ENCODE measurements around the gene SMIM14. TPM values are rescaled to one million over a fixed set of nuclear protein-coding genes. Genes with fewer than 3 reads are reported as not detected.

The SMIM14 gene
- total and polyA plus RNA-seq, 4 donors = 42.1 to 64.1 (median 51.2) TPM

- DNase-seq (ENCODE audit: low read depth in 4 of 6, low spot score in 6 of 6) = no peak
- Histone ChIP-seq H3K9me3 (ENCODE audit: control insufficient read depth, insufficient read depth, low read length) (no peaks in the 10 kb centered on the region), H3K4me3 (ENCODE audit: low read depth, low read length) (no peak overlapping the region), H3K27ac (ENCODE audit: low read depth, low read length) (no peak overlapping the region), H3K27me3 (ENCODE audit: control insufficient read depth, insufficient read depth, low read length) (no peaks in the 10 kb centered on the region), H3K36me3 (ENCODE audit: control insufficient read depth, insufficient read depth, low read length) (peaks cover 15% of the 10 kb centered on the region), H3K4me1 (ENCODE audit: control insufficient read depth, insufficient read depth, low read length) (no peaks in the 10 kb centered on the region)
- no CpG with 5 or more reads among the region's 2 CpGs for WGBS (ENCODE audit: insufficient coverage)
Observed at GRCh38 chr4:39649639-39650265, 11.1 kb upstream of the SMIM14 start.

DNA sequence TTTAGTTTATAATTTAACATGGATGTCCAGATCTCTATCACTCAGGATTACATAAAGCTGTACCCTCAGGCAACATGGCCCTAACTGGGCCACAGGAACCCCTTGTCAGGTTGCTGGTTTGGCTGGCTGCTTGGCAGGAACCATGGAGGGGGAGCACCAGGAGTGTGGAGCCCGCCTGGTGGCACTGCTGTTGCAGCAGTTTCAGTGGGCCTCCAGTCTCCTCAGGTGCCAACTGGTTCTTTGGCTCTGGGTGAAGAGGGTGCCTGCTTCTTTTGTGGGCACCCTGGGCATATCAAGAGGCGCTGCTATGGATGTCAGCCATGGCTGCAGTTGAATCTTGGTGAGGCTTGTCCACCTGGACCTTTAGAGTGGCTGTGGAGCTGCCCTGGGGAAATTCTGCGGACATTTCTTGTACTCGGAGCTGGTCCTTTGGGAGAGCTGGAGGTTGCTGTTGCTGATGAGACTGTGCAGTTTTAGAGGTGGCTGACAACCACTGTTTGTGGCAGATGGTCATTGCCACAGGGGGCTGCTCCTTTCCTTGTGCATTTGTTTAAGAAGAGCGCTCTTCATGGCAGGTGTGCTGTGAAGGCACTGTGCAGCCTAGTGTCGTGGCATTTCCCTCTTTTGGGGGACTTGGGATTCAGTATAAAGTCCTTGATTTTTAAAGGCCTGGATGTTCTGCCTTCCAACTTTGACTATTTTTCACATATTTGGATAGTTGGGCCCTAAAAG, 10.3 kb upstream of the SMIM14 start:
- no peaks in the 10 kb centered on the region for H3K27me3 ChIP-seq (ENCODE audit: control insufficient read depth, insufficient read depth, low read length)
- no peak for DNase-seq (ENCODE audit: low read depth in 4 of 6, low spot score in 6 of 6)
- no peak overlapping the region for H3K27ac ChIP-seq (ENCODE audit: low read depth, low read length)
- WGBS (ENCODE audit: insufficient coverage) = 96% methylated on average over 6 of the region's 6 CpGs
- peaks cover 15% of the 10 kb centered on the region for H3K36me3 ChIP-seq (ENCODE audit: control insufficient read depth, insufficient read depth, low read length)
- H3K9me3 ChIP-seq (ENCODE audit: control insufficient read depth, insufficient read depth, low read length) = no peaks in the 10 kb centered on the region
- no peaks in the 10 kb centered on the region for H3K4me1 ChIP-seq (ENCODE audit: control insufficient read depth, insufficient read depth, low read length)
- H3K4me3 ChIP-seq (ENCODE audit: low read depth, low read length) = no peak overlapping the region

GRCh38 chr4:39648213-39648612, 9.5 kb upstream of the SMIM14 start:
- no peaks in the 10 kb centered on the region for H3K4me1 ChIP-seq (ENCODE audit: control insufficient read depth, insufficient read depth, low read length)
- H3K27ac ChIP-seq (ENCODE audit: low read depth, low read length) = no peak overlapping the region
- WGBS (ENCODE audit: insufficient coverage) = 80% methylated on average over 2 of the region's 3 CpGs
- H3K9me3 ChIP-seq (ENCODE audit: control insufficient read depth, insufficient read depth, low read length) = no peaks in the 10 kb centered on the region
- H3K27me3 ChIP-seq (ENCODE audit: control insufficient read depth, insufficient read depth, low read length) = no peaks in the 10 kb centered on the region
- H3K36me3 ChIP-seq (ENCODE audit: control insufficient read depth, insufficient read depth, low read length) = peaks cover 15% of the 10 kb centered on the region
- DNase-seq (ENCODE audit: low read depth in 4 of 6, low spot score in 6 of 6) = no peak
- no peak overlapping the region for H3K4me3 ChIP-seq (ENCODE audit: low read depth, low read length)

DNA sequence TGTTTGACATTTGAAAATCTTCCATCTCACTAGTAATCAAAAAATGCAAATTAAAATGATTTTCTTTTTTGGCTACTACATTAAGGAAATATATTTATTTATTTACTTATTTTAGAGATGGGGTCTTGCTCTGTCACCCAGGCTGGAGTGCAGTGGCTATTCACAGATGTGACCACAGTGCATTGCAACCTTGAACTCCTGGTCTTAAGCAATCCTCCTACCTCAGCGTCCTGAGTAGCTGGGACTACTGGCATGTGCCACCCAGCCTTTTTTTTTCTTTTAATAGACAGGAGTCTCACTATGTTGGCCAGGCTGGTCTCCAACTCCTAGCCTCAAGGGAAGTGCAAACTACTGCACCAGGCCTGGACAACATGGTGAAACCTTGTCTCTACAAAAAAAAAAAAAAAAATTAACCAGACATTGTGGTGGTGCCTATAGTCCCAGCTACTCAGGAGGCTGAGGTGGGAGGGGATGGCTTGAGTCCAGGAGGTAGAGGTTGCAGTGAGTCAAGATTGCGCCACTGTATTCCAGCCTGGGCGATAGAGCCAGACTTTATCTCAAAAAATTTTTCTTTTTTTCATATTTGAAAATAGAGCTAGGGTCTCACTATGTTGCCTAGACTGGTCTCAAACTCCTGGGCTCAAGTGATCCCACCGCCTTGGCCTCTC, 4.4 kb upstream of the SMIM14 start:
- Histone ChIP-seq H3K9me3 (ENCODE audit: control insufficient read depth, insufficient read depth, low read length) (no peaks in the 10 kb centered on the region), H3K4me1 (ENCODE audit: control insufficient read depth, insufficient read depth, low read length) (peaks cover 5% of the 10 kb centered on the region), H3K36me3 (ENCODE audit: control insufficient read depth, insufficient read depth, low read length) (no peaks in the 10 kb centered on the region), H3K27ac (ENCODE audit: low read depth, low read length) (no peak overlapping the region), H3K4me3 (ENCODE audit: low read depth, low read length) (no peak overlapping the region), H3K27me3 (ENCODE audit: control insufficient read depth, insufficient read depth, low read length) (no peaks in the 10 kb centered on the region)
- WGBS (ENCODE audit: insufficient coverage) = 50% methylated on average over 1 of the region's 4 CpGs
- DNase-seq (ENCODE audit: low read depth in 4 of 6, low spot score in 6 of 6) = no peak

GRCh38 chr4:39641451-39641850, 2.8 kb upstream of the SMIM14 start:
- peaks cover 5% of the 10 kb centered on the region for H3K4me1 ChIP-seq (ENCODE audit: control insufficient read depth, insufficient read depth, low read length)
- no peak overlapping the region for H3K4me3 ChIP-seq (ENCODE audit: low read depth, low read length)
- no peaks in the 10 kb centered on the region for H3K27me3 ChIP-seq (ENCODE audit: control insufficient read depth, insufficient read depth, low read length)
- no peak overlapping the region for H3K27ac ChIP-seq (ENCODE audit: low read depth, low read length)
- WGBS (ENCODE audit: insufficient coverage) = no CpG with 5 or more reads among the region's 2 CpGs
- DNase-seq (ENCODE audit: low read depth in 4 of 6, low spot score in 6 of 6) = no peak
- H3K36me3 ChIP-seq (ENCODE audit: control insufficient read depth, insufficient read depth, low read length) = no peaks in the 10 kb centered on the region
- H3K9me3 ChIP-seq (ENCODE audit: control insufficient read depth, insufficient read depth, low read length) = no peaks in the 10 kb centered on the region

- Histone ChIP-seq H3K4me1 (ENCODE audit: control insufficient read depth, insufficient read depth, low read length) (peaks cover 5% of the 10 kb centered on the region), H3K27ac (ENCODE audit: low read depth, low read length) (peak overlapping the region; percentile 99), H3K27me3 (ENCODE audit: control insufficient read depth, insufficient read depth, low read length) (no peaks in the 10 kb centered on the region), H3K9me3 (ENCODE audit: control insufficient read depth, insufficient read depth, low read length) (no peaks in the 10 kb centered on the region), H3K4me3 (ENCODE audit: low read depth, low read length) (peak overlapping the region; percentile 97), H3K36me3 (ENCODE audit: control insufficient read depth, insufficient read depth, low read length) (no peaks in the 10 kb centered on the region)
- under 1% methylated on average over 18 of the region's 29 CpGs for whole genome bisulfite sequencing (ENCODE audit: insufficient coverage)
- DNase-seq (ENCODE audit: low read depth in 4 of 6, low spot score in 6 of 6) = peak; percentile 21 to 79 (median 58)
Observed at GRCh38 chr4:39637586-39638353, 895 bp downstream of the SMIM14 start.

- H3K36me3 ChIP-seq (ENCODE audit: control insufficient read depth, insufficient read depth, low read length) = no peaks in the 10 kb centered on the region
- H3K27ac ChIP-seq (ENCODE audit: low read depth, low read length) = peak overlapping the region; percentile 99
- 0% methylated on average over 1 of the region's 6 CpGs for WGBS (ENCODE audit: insufficient coverage)
- DNase-seq (ENCODE audit: low read depth in 4 of 6, low spot score in 6 of 6) = no peak
- H3K27me3 ChIP-seq (ENCODE audit: control insufficient read depth, insufficient read depth, low read length) = no peaks in the 10 kb centered on the region
- peak overlapping the region; percentile 97 for H3K4me3 ChIP-seq (ENCODE audit: low read depth, low read length)
- H3K9me3 ChIP-seq (ENCODE audit: control insufficient read depth, insufficient read depth, low read length) = no peaks in the 10 kb centered on the region
- H3K4me1 ChIP-seq (ENCODE audit: control insufficient read depth, insufficient read depth, low read length) = peaks cover 5% of the 10 kb centered on the region
Observed at GRCh38 chr4:39637221-39637585, 1.5 kb downstream of the SMIM14 start.

- Histone ChIP-seq H3K4me1 (ENCODE audit: control insufficient read depth, insufficient read depth, low read length) (peaks cover 5% of the 10 kb centered on the region), H3K4me3 (ENCODE audit: low read depth, low read length) (peak overlapping the region; percentile 97), H3K9me3 (ENCODE audit: control insufficient read depth, insufficient read depth, low read length) (no peaks in the 10 kb centered on the region), H3K27ac (ENCODE audit: low read depth, low read length) (peak overlapping the region; percentile 99), H3K27me3 (ENCODE audit: control insufficient read depth, insufficient read depth, low read length) (no peaks in the 10 kb centered on the region), H3K36me3 (ENCODE audit: control insufficient read depth, insufficient read depth, low read length) (no peaks in the 10 kb centered on the region)
- no peak for DNase-seq (ENCODE audit: low read depth in 4 of 6, low spot score in 6 of 6)
- WGBS (ENCODE audit: insufficient coverage) = no CpG with 5 or more reads among the region's 6 CpGs
Observed at GRCh38 chr4:39636531-39637184, 2.0 kb downstream of the SMIM14 start.

DNA sequence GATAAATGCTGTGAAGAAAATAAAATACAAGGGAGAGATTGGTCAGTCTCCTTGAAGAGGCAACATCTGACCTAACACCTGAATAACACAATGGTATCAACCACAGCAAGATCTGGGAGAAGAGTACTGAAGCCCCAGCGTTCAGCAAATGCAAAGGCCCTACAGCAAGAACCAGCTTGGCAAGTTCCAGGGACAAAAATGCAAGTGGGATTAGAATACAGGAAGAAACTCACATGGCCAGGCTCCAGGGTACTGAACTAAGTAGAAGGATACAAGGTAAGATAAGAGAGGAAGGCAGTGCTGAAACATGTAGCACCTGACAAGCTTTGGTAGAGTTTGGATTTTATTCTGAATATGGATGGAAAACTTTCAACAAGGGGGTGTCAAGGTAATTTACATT, 3.6 kb downstream of the SMIM14 start:
- Histone ChIP-seq H3K4me3 (ENCODE audit: low read depth, low read length) (no peak overlapping the region), H3K9me3 (ENCODE audit: control insufficient read depth, insufficient read depth, low read length) (no peaks in the 10 kb centered on the region), H3K27me3 (ENCODE audit: control insufficient read depth, insufficient read depth, low read length) (no peaks in the 10 kb centered on the region), H3K36me3 (ENCODE audit: control insufficient read depth, insufficient read depth, low read length) (peaks cover 4% of the 10 kb centered on the region), H3K27ac (ENCODE audit: low read depth, low read length) (no peak overlapping the region), H3K4me1 (ENCODE audit: control insufficient read depth, insufficient read depth, low read length) (peaks cover 5% of the 10 kb centered on the region)
- WGBS (ENCODE audit: insufficient coverage) = 42% methylated on average over 1 of the region's 1 CpG
- DNase-seq (ENCODE audit: low read depth in 4 of 6, low spot score in 6 of 6) = no peak

Measured in spinal cord (tissue), 10 donors.